Measurements from ENCODE around the gene BEAN1.

GRCh38 chr16:66400503-66401380 lies 26.4 kb upstream of the BEAN1 start:
- TF ChIP-seq POLR2AphosphoS5 (IDR thresholded peaks at IDR 0.05; ENCODE audit: low read depth, low read length) (no peak), POLR2A (IDR thresholded peaks at IDR 0.05; ENCODE audit: low read depth, low read length) (no peak), SPI1 (IDR thresholded peaks at IDR 0.05; ENCODE audit: low read depth, low read length) (no peak)

Measured in GM12891 (cell line).